Activated T-helper 1 cell treated with anti-CD3 and anti-CD28 coated beads, Interleukin-12 subunit alpha, Interleukin-12 subunit beta, Interleukin-2, Interleukin-4 antibody, amounts not matched to agents 30 ng/mL and 10 ng/mL and 1 ng/mL, durations not matched to agents 14 hours and 24 hours and 36 hours (primary cell): ENCODE results near the gene PXDC1. TPM values are rescaled to one million over a fixed set of nuclear protein-coding genes. Genes with fewer than 3 reads are reported as not detected.
"Not testable (repeated sequence)": the region's sequence is repeated elsewhere in the genome, so short reads cannot be mapped to it uniquely, and the experiment has no call there.

Source experiments
- DNase-seq: peaks from one replicate; pipeline ENCODE4 v3.0.0; 2021; ENCODE audit warnings: low spot score
- H3K27ac Mint-ChIP-seq: one replicate; pipeline ENCODE4 v1.8.0; 2021; ENCODE audit warnings: mild to moderate bottlenecking, mixed read lengths
- H3K27me3 Mint-ChIP-seq: one replicate; pipeline ENCODE4 v1.8.0; 2022; ENCODE audit warnings: mild to moderate bottlenecking, moderate library complexity, mixed read lengths; ENCODE audit not compliant: insufficient read depth
- H3K36me3 Mint-ChIP-seq: one replicate; pipeline ENCODE4 v1.8.0; 2021; ENCODE audit warnings: low read depth, mixed read lengths
- H3K4me1 Mint-ChIP-seq: one replicate; pipeline ENCODE4 v1.8.0; 2021; ENCODE audit warnings: low read depth, mixed read lengths
- H3K4me3 Mint-ChIP-seq: one replicate; pipeline ENCODE4 v1.8.0; 2021; ENCODE audit warnings: mild to moderate bottlenecking, moderate library complexity, mixed read lengths
- H3K9me3 Mint-ChIP-seq: one replicate; pipeline ENCODE4 v1.8.0; 2021; ENCODE audit warnings: mixed read lengths
- intact Hi-C: fragments of 100-400 bp; cut with micrococcal nuclease; formaldehyde crosslinking; loops from one replicate; pipeline ENCODE4 v1.15.1; 2024
- total RNA-seq: library from RNA; stranded (reverse); gene quantifications from 2 replicates; pipeline ENCODE4 v1.2.3, GENCODE V29; 2022

PXDC1 gene
- total RNA-seq, 1 donor from 2014 or later, result 0.57 TPM

DNA sequence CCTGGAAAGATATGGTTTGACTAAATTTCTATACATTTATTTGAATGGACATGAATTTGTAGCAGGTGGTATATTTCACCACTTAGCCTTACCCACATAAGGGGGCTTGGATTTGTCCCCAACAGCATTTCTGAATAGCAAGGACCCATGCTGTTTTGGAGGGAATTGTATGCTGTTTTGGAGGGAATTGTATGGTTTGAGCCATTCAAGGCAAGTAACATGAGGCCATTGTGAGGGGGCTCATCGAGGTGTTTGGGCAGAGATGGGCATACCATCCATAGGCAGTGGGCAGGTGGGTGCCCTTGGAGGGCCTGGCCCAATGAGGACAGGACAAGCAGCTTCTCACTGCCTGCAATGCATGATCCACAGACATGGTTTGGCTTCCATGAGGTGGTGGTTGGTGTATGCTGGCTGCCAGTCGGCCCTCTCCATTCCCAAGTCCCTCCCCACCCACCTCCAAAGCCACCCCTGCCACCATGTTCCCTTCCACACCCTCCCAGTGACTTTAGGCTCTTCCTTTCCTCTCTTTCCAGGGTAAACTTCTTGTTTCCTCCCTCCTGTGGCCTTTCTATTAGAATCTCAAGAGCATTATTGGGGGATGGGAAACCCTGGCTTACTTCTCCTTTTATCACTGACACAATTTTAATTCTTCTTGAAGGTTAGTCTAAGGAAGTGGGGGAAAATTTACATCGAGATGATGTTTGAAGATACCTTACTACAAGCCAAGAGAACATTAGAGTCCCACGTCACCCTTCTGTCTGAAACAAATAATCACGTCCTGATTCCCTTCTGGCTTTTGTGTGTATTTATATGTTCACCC, 13.2 kb upstream of the PXDC1 start:
- Mint-ChIP-seq H3K36me3 (no peaks in the 10 kb centered on the region), H3K27ac (no peak overlapping the region), H3K4me3 (no peak overlapping the region), H3K9me3 (no peaks in the 10 kb centered on the region), H3K4me1 (peaks cover 3% of the 10 kb centered on the region), H3K27me3 (peaks cover 11% of the 10 kb centered on the region)
- DNase-seq, result no peak
- intact Hi-C loops, result no loop called here

DNA sequence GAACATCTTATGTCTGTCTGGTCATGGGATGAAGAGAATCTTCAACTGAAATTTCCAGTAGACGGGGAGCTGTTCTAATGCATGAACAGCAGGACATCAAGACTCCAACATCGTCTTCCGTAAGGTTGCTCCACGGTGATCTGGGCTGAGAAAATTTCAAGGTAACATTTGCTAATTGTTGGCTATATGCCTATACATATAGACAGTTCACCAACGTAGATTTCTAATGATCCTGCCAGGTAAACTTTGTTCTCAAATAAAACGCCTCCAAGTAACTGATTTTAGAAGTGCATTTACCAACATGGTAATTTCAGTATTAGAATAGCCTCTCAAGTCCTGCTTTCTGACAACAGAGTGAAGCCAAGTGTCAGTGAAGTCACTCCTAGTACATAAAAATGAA, 11.3 kb upstream of the PXDC1 start:
- no peaks in the 10 kb centered on the region for H3K4me1 Mint-ChIP-seq
- peaks cover 4% of the 10 kb centered on the region for H3K27me3 Mint-ChIP-seq
- no peak overlapping the region for H3K4me3 Mint-ChIP-seq
- no peak overlapping the region for H3K27ac Mint-ChIP-seq
- intact Hi-C loops, result no loop called here
- no peaks in the 10 kb centered on the region for H3K9me3 Mint-ChIP-seq
- no peak for DNase-seq
- H3K36me3 Mint-ChIP-seq, result no peaks in the 10 kb centered on the region

- Mint-ChIP-seq H3K27ac (no peak overlapping the region), H3K4me3 (no peak overlapping the region), H3K4me1 (no peaks in the 10 kb centered on the region), H3K36me3 (no peaks in the 10 kb centered on the region), H3K27me3 (peaks cover 4% of the 10 kb centered on the region), H3K9me3 (no peaks in the 10 kb centered on the region)
- DNase-seq, result no peak
- intact Hi-C loops, result no loop called here
Measured at GRCh38 chr6:3762359-3762758, 10.8 kb upstream of the PXDC1 start.

GRCh38 chr6:3761989-3762270, 10.4 kb upstream of the PXDC1 start:
- Mint-ChIP-seq H3K4me3 (no peak overlapping the region), H3K9me3 (no peaks in the 10 kb centered on the region), H3K36me3 (no peaks in the 10 kb centered on the region), H3K27me3 (peaks cover 5% of the 10 kb centered on the region), H3K27ac (no peak overlapping the region), H3K4me1 (no peaks in the 10 kb centered on the region)
- DNase-seq, result no peak
- intact Hi-C loops, result no loop called here

GRCh38 chr6:3759646-3760232, 8.2 kb upstream of the PXDC1 start:
- no peak for DNase-seq
- Mint-ChIP-seq H3K27me3 (peaks cover 10% of the 10 kb centered on the region), H3K4me1 (no peaks in the 10 kb centered on the region), H3K36me3 (no peaks in the 10 kb centered on the region), H3K9me3 (no peaks in the 10 kb centered on the region), H3K27ac (no peak overlapping the region), H3K4me3 (no peak overlapping the region)
- intact Hi-C loops, result no loop called here

- no peaks in the 10 kb centered on the region for H3K36me3 Mint-ChIP-seq
- H3K27me3 Mint-ChIP-seq, result peaks cover 16% of the 10 kb centered on the region
- no peak overlapping the region for H3K4me3 Mint-ChIP-seq
- no peak overlapping the region for H3K27ac Mint-ChIP-seq
- intact Hi-C loops, result no loop called here
- H3K9me3 Mint-ChIP-seq, result no peaks in the 10 kb centered on the region
- no peak for DNase-seq
- H3K4me1 Mint-ChIP-seq, result no peaks in the 10 kb centered on the region
Measured at GRCh38 chr6:3758842-3759144, 7.3 kb upstream of the PXDC1 start.

GRCh38 chr6:3757998-3758841, 6.7 kb upstream of the PXDC1 start:
- H3K4me1 Mint-ChIP-seq, H3K27ac Mint-ChIP-seq, H3K9me3 Mint-ChIP-seq, H3K4me3 Mint-ChIP-seq, intact Hi-C loops, H3K36me3 Mint-ChIP-seq, DNase-seq: not testable (repeated sequence)
- peaks cover 22% of the 10 kb centered on the region for H3K27me3 Mint-ChIP-seq

- Mint-ChIP-seq H3K4me1 (peaks cover 6% of the 10 kb centered on the region), H3K27me3 (peaks cover 27% of the 10 kb centered on the region), H3K4me3 (no peak overlapping the region), H3K36me3 (no peaks in the 10 kb centered on the region), H3K27ac (no peak overlapping the region), H3K9me3 (no peaks in the 10 kb centered on the region)
- intact Hi-C loops, result no loop called here
- DNase-seq, result no peak
Measured at GRCh38 chr6:3757241-3757641, 5.7 kb upstream of the PXDC1 start.

DNA sequence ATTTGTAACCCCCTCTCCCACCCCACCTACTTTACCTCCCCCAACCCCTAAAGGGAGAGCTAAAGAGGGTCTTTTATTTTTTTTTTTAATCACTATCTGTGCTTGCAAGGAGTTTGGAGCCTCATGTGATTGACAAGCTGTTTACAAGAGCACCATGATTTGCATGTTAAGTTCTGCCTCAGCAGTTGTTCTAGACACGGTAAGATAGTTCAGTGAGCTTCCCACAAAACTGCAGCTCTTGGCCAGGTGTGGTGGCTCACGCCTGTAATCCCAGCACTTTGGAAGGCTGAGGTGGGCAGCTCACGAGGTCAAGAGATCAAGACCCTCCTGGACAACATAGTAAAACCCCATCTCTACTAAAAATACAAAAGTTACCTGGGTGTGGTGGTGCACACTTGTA, 5.0 kb upstream of the PXDC1 start:
- H3K9me3 Mint-ChIP-seq, result no peaks in the 10 kb centered on the region
- DNase-seq, result no peak
- H3K27ac Mint-ChIP-seq, result no peak overlapping the region
- no peak overlapping the region for H3K4me3 Mint-ChIP-seq
- no peaks in the 10 kb centered on the region for H3K36me3 Mint-ChIP-seq
- intact Hi-C loops, result no loop called here
- peaks cover 6% of the 10 kb centered on the region for H3K4me1 Mint-ChIP-seq
- peaks cover 27% of the 10 kb centered on the region for H3K27me3 Mint-ChIP-seq

GRCh38 chr6:3755637-3756545, 4.4 kb upstream of the PXDC1 start:
- peaks cover 27% of the 10 kb centered on the region for H3K27me3 Mint-ChIP-seq
- H3K27ac Mint-ChIP-seq, result no peak overlapping the region
- H3K36me3 Mint-ChIP-seq, result no peaks in the 10 kb centered on the region
- no peaks in the 10 kb centered on the region for H3K9me3 Mint-ChIP-seq
- peaks cover 6% of the 10 kb centered on the region for H3K4me1 Mint-ChIP-seq
- no peak for DNase-seq
- H3K4me3 Mint-ChIP-seq, result no peak overlapping the region
- intact Hi-C loops, result no loop called here

GRCh38 chr6:3754776-3755175, 3.3 kb upstream of the PXDC1 start:
- Mint-ChIP-seq H3K27ac (no peak overlapping the region), H3K4me1 (peaks cover 6% of the 10 kb centered on the region), H3K9me3 (no peaks in the 10 kb centered on the region), H3K4me3 (no peak overlapping the region), H3K27me3 (peaks cover 34% of the 10 kb centered on the region), H3K36me3 (no peaks in the 10 kb centered on the region)
- DNase-seq, result no peak
- intact Hi-C loops, result no loop called here

- H3K27ac Mint-ChIP-seq, H3K4me3 Mint-ChIP-seq, H3K4me1 Mint-ChIP-seq, H3K9me3 Mint-ChIP-seq, intact Hi-C loops, H3K36me3 Mint-ChIP-seq, DNase-seq: not testable (repeated sequence)
- peaks cover 40% of the 10 kb centered on the region for H3K27me3 Mint-ChIP-seq
Measured at GRCh38 chr6:3754032-3754725, 2.7 kb upstream of the PXDC1 start.
